DOHH2 (cell line): ENCODE data around the gene ELFN1.

Source experiments
- CTCF ChIP-seq: fragments of 200-600 bp; sonication (generic); IDR thresholded peaks from one replicate; pipeline ENCODE4 v1.5.1; 2014; ENCODE audit warnings: antibody characterized with exemption, mild to moderate bottlenecking, low read depth, low read length; ENCODE audit not compliant: poor library complexity, severe bottlenecking
- EZH2phosphoT487 ChIP-seq: fragments of 200-600 bp; sonication (generic); IDR thresholded peaks from 2 replicates; pipeline ENCODE4 v1.6.1; 2017; ENCODE audit warnings: borderline replicate concordance, mild to moderate bottlenecking, antibody characterized with exemption, low read length, moderate library complexity, mixed read lengths

- no peak for TF ChIP-seq CTCF
- no peak for TF ChIP-seq EZH2phosphoT487
Measured at GRCh38 chr7:1698201-1698600, 28.1 kb downstream of the ELFN1 start.
